GM12878 (cell line): ENCODE results near the gene RELL2. TPM values are rescaled to one million over a fixed set of nuclear protein-coding genes. Genes with fewer than 3 reads are reported as not detected.

Experiments
- ATF7 ChIP-seq: fragments of 450-650 bp; IDR thresholded peaks from 2 replicates; pipeline ENCODE4 v1.6.1; 2016; ENCODE audit warnings: low read depth, mild to moderate bottlenecking
- BHLHE40 ChIP-seq, 2 experiments: fragments of 450-650 bp in 1 of 2; IDR thresholded peaks; 2 replicates each; pipeline ENCODE4 v1.6.1; 2011 to 2017; ENCODE audit warnings: low read depth in 2 of 2, borderline replicate concordance in 1 of 2, improper control_type of control experiment in 1 of 2, low read length in 1 of 2, mild to moderate bottlenecking in 1 of 2
- BRCA1 ChIP-seq: IDR thresholded peaks from 2 replicates; pipeline ENCODE4 v1.6.1; 2011; ENCODE audit warnings: low read depth, low read length, improper control_type of control experiment
- DPF2 ChIP-seq: fragments of 450-650 bp; IDR thresholded peaks from 2 replicates; pipeline ENCODE4 v1.6.1; 2017; ENCODE audit warnings: mild to moderate bottlenecking
- EGR1 ChIP-seq, 2 experiments: IDR thresholded peaks; 1 replicate in 1 of 2; 2 replicates in 1 of 2; pipeline ENCODE4 v1.6.1; 2011 to 2012; ENCODE audit warnings: low read depth in 2 of 2, low read length in 2 of 2, borderline replicate concordance in 1 of 2, mild to moderate bottlenecking in 1 of 2, moderate library complexity in 1 of 2
- FOXK2 ChIP-seq: fragments of 450-650 bp; IDR thresholded peaks from 2 replicates; pipeline ENCODE4 v1.6.1; 2017; ENCODE audit warnings: mild to moderate bottlenecking, moderate library complexity
- GATAD2B ChIP-seq: fragments of 450-650 bp; conservative IDR thresholded peaks from 2 replicates; pipeline ENCODE4 v1.6.1; 2017; ENCODE audit warnings: low read depth, mild to moderate bottlenecking, moderate library complexity
- JUND ChIP-seq: IDR thresholded peaks from 2 replicates; pipeline ENCODE4 v1.6.1; 2012; ENCODE audit warnings: low read depth, mild to moderate bottlenecking, low read length, improper control_type of control experiment, moderate library complexity
- NBN ChIP-seq: fragments of 450-650 bp; IDR thresholded peaks from 2 replicates; pipeline ENCODE4 v1.6.1; 2016
- NFIC ChIP-seq: IDR thresholded peaks from 2 replicates; pipeline ENCODE4 v1.6.1; 2012; ENCODE audit warnings: low read depth, mild to moderate bottlenecking, inconsistent platforms, low read length, moderate library complexity
- NRF1 ChIP-seq: conservative IDR thresholded peaks from 2 replicates; pipeline ENCODE4 v1.6.1; 2011; ENCODE audit warnings: mild to moderate bottlenecking, low read depth, low read length, improper control_type of control experiment
- PML ChIP-seq: IDR thresholded peaks from 2 replicates; pipeline ENCODE4 v1.6.1; 2012; ENCODE audit warnings: low read length, inconsistent platforms
- POU2F2 ChIP-seq: IDR thresholded peaks from 3 replicates; pipeline ENCODE4 v1.6.1; 2011; ENCODE audit warnings: low read depth, mild to moderate bottlenecking, low read length, borderline replicate concordance
- SMC3 ChIP-seq: IDR thresholded peaks from 2 replicates; pipeline ENCODE4 v1.6.1; 2011; ENCODE audit warnings: low read length, improper control_type of control experiment, borderline replicate concordance
- SPI1 ChIP-seq: IDR thresholded peaks from 2 replicates; pipeline ENCODE4 v1.6.1; 2011; ENCODE audit warnings: low read depth, mild to moderate bottlenecking, low read length, moderate library complexity, borderline replicate concordance; ENCODE audit not compliant: insufficient read depth
- TARDBP ChIP-seq: IDR thresholded peaks from 2 replicates; pipeline ENCODE4 v1.6.1; 2016; ENCODE audit warnings: borderline replicate concordance
- TBL1XR1 ChIP-seq: IDR thresholded peaks from 2 replicates; pipeline ENCODE4 v1.6.1; 2012; ENCODE audit warnings: low read depth, low read length, improper control_type of control experiment
- polyA plus RNA-seq, 11 experiments: library from polyadenylated mRNA; depleted of rRNA in 4 of 11; unstranded in 6 of 11; stranded (reverse) in 5 of 11; fragments of >200 nt; fragmentation: Nextera tagmentation in 4 of 11; fragmentation: Illumina TruSeq in 1 of 11; extraction: Ambion mirVana in 4 of 11; extraction: Trizol in 1 of 11; gene quantifications; 1 replicate in 1 of 11; 2 replicates in 10 of 11; pipeline versions ENCODE4 v1.2.1 to v1.2.3, GENCODE V29; 2011 to 2016; ENCODE audit warnings: inconsistent platforms in 2 of 11, missing spikeins in 2 of 11, low read depth in 1 of 11
- total RNA-seq, 4 experiments: library from RNA; depleted of rRNA in 3 of 4; stranded (reverse); fragments of >200 nt in 3 of 4; fragmentation: Illumina TruSeq in 1 of 4; extraction: Trizol in 1 of 4; gene quantifications; 2 replicates each; pipeline versions ENCODE4 v1.2.1 to v1.2.3, GENCODE V29; 2013 to 2021
- TF ChIP-seq, protein P1 (sequence below): fragments of 450-650 bp; IDR thresholded peaks from 2 replicates; pipeline ENCODE4 v1.6.1; 2017; ENCODE audit warnings: mild to moderate bottlenecking
- TF ChIP-seq, protein P2 (sequence below): fragments of 450-650 bp; IDR thresholded peaks from 2 replicates; pipeline ENCODE4 v1.6.1; 2017; ENCODE audit warnings: mild to moderate bottlenecking, moderate library complexity
- TF ChIP-seq, protein P3 (sequence below): fragments of 450-650 bp; IDR thresholded peaks from 2 replicates; pipeline ENCODE4 v1.6.1; 2017; ENCODE audit warnings: low read depth, mild to moderate bottlenecking, moderate library complexity
- TF ChIP-seq, protein P4 (sequence below): fragments of 450-650 bp; IDR thresholded peaks from 2 replicates; pipeline ENCODE4 v1.6.1; 2017; ENCODE audit warnings: mild to moderate bottlenecking, low read depth, inconsistent platforms; ENCODE audit not compliant: poor library complexity, severe bottlenecking

The RELL2 gene
- total and polyA plus RNA-seq, 10 of the 15 experiments (the other 5 are each of a cell fraction or from before 2014, with no cell fraction given) = 0.23 to 21.4 (median 7.1) TPM

DNA sequence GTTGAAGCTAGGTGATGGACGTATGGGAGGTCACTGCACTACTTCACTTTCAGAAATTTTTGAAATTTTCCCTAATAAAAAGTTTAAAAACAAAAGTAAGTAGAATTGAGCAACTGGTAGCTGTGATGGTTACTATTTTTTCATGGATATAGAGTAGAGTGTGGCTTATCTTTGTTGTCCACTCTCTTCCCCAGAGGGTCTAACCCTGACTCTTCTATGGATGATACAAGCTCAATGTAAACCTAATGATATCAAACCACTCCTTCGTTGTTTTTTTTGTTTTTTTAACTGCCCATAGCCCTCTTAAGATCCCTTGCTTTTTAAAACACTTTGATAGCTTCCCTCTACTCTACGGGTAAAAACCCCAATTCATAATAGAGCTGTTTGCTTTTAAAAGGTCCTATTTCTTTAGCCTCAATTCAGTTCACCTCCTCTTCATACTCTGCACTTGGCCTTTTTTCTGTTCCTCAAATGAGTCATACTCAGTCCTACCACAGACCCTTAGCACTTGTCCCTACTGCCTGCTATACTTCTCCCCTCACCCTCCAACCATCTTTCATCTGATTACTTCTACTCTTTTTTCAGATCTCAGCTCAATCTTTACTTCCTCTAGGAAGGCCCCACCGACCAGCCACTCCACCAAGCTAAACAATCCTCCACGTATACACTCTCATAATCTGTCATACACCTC, 2.8 kb upstream of the RELL2 start (continued):
- TF ChIP-seq NRF1 (no peak), SPI1 (peak; percentile 79), JUND (peak; percentile 91), EGR1 (IDR thresholded peaks at IDR 0.05; ENCODE audit: borderline replicate concordance in 1 of 2, low read depth in 2 of 2, low read length in 2 of 2) (no peak), BRCA1 (no peak), DPF2 (peak; percentile 76), FOXK2 (no peak), POU2F2 (no peak), NFIC (peak; percentile 41; the same call in 1 of the 2 replicates), NBN (peak; percentile 94), ATF7 (peak; percentile 85), BHLHE40 (IDR thresholded peaks at IDR 0.05; ENCODE audit: borderline replicate concordance in 1 of 2, low read depth in 2 of 2, low read length in 1 of 2) (0 out of 4 replicates have a peak, but pooled peaks have one; percentile 9 to 26), SMC3 (no peak), TARDBP (no peak), PML (no peak), GATAD2B (no peak), TBL1XR1 (0 out of 2 replicates have a peak, but pooled peaks have one; percentile 40)
- TF ChIP-seq, protein P1, sequence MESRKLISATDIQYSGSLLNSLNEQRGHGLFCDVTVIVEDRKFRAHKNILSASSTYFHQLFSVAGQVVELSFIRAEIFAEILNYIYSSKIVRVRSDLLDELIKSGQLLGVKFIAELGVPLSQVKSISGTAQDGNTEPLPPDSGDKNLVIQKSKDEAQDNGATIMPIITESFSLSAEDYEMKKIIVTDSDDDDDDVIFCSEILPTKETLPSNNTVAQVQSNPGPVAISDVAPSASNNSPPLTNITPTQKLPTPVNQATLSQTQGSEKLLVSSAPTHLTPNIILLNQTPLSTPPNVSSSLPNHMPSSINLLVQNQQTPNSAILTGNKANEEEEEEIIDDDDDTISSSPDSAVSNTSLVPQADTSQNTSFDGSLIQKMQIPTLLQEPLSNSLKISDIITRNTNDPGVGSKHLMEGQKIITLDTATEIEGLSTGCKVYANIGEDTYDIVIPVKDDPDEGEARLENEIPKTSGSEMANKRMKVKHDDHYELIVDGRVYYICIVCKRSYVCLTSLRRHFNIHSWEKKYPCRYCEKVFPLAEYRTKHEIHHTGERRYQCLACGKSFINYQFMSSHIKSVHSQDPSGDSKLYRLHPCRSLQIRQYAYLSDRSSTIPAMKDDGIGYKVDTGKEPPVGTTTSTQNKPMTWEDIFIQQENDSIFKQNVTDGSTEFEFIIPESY = no peak
- TF ChIP-seq, protein P2, sequence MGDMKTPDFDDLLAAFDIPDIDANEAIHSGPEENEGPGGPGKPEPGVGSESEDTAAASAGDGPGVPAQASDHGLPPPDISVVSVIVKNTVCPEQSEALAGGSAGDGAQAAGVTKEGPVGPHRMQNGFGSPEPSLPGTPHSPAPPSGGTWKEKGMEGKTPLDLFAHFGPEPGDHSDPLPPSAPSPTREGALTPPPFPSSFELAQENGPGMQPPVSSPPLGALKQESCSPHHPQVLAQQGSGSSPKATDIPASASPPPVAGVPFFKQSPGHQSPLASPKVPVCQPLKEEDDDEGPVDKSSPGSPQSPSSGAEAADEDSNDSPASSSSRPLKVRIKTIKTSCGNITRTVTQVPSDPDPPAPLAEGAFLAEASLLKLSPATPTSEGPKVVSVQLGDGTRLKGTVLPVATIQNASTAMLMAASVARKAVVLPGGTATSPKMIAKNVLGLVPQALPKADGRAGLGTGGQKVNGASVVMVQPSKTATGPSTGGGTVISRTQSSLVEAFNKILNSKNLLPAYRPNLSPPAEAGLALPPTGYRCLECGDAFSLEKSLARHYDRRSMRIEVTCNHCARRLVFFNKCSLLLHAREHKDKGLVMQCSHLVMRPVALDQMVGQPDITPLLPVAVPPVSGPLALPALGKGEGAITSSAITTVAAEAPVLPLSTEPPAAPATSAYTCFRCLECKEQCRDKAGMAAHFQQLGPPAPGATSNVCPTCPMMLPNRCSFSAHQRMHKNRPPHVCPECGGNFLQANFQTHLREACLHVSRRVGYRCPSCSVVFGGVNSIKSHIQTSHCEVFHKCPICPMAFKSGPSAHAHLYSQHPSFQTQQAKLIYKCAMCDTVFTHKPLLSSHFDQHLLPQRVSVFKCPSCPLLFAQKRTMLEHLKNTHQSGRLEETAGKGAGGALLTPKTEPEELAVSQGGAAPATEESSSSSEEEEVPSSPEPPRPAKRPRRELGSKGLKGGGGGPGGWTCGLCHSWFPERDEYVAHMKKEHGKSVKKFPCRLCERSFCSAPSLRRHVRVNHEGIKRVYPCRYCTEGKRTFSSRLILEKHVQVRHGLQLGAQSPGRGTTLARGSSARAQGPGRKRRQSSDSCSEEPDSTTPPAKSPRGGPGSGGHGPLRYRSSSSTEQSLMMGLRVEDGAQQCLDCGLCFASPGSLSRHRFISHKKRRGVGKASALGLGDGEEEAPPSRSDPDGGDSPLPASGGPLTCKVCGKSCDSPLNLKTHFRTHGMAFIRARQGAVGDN = 0 out of 2 replicates have a peak, but pooled peaks have one; percentile 24
- TF ChIP-seq, protein P3, sequence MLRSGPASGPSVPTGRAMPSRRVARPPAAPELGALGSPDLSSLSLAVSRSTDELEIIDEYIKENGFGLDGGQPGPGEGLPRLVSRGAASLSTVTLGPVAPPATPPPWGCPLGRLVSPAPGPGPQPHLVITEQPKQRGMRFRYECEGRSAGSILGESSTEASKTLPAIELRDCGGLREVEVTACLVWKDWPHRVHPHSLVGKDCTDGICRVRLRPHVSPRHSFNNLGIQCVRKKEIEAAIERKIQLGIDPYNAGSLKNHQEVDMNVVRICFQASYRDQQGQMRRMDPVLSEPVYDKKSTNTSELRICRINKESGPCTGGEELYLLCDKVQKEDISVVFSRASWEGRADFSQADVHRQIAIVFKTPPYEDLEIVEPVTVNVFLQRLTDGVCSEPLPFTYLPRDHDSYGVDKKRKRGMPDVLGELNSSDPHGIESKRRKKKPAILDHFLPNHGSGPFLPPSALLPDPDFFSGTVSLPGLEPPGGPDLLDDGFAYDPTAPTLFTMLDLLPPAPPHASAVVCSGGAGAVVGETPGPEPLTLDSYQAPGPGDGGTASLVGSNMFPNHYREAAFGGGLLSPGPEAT = peak; percentile 70
- TF ChIP-seq, protein P4, sequence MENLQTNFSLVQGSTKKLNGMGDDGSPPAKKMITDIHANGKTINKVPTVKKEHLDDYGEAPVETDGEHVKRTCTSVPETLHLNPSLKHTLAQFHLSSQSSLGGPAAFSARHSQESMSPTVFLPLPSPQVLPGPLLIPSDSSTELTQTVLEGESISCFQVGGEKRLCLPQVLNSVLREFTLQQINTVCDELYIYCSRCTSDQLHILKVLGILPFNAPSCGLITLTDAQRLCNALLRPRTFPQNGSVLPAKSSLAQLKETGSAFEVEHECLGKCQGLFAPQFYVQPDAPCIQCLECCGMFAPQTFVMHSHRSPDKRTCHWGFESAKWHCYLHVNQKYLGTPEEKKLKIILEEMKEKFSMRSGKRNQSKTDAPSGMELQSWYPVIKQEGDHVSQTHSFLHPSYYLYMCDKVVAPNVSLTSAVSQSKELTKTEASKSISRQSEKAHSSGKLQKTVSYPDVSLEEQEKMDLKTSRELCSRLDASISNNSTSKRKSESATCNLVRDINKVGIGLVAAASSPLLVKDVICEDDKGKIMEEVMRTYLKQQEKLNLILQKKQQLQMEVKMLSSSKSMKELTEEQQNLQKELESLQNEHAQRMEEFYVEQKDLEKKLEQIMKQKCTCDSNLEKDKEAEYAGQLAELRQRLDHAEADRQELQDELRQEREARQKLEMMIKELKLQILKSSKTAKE = peak; percentile 72
